ENCODE measurements around the gene PLPPR1.

- TF ChIP-seq CTCF (conservative IDR thresholded peaks at IDR 0.05; ENCODE audit: low read depth, low read length) (no peak), BHLHE40 (IDR thresholded peaks at IDR 0.05; ENCODE audit: low read depth, low read length) (no peak), MAFK (IDR thresholded peaks at IDR 0.05; ENCODE audit: low read depth, low read length) (no peak), USF2 (IDR thresholded peaks at IDR 0.05; ENCODE audit: low read depth, low read length) (no peak), POLR2A (IDR thresholded peaks at IDR 0.05; ENCODE audit: low read depth, low read length) (no peak), RAD21 (IDR thresholded peaks at IDR 0.05; ENCODE audit: low read length) (no peak), RFX5 (IDR thresholded peaks at IDR 0.05; ENCODE audit: low read depth, low read length) (no peak), MAZ (IDR thresholded peaks at IDR 0.05; ENCODE audit: borderline replicate concordance, low read depth, low read length) (no peak)
Measured at GRCh38 chr9:101366038-101366756, 337.7 kb downstream of the PLPPR1 start.
